Smooth muscle cell (in vitro differentiated cells): ENCODE measurements around the gene CALY. TPM values are rescaled to one million over a fixed set of nuclear protein-coding genes. Genes with fewer than 3 reads are reported as not detected.
A peak's percentile ranks its signal among the peaks of the same experiment; 100 is the strongest.

ENCODE experiments used
- DNase-seq: peaks from one replicate; lab custom pipeline; 2025; ENCODE audit not compliant: unreplicated experiment; lab: John Stamatoyannopoulos, UW
- H2AFZ ChIP-seq: fragments of 200-600 bp; sonication (generic); 2 replicates; pipeline ENCODE4 v1.6.0; 2016; ENCODE audit warnings: antibody characterized with exemption, low read depth, mild to moderate bottlenecking
- H3F3A ChIP-seq: fragments of 200-600 bp; sonication (generic); 2 replicates; pipeline ENCODE4 v1.6.0; 2017; ENCODE audit warnings: antibody characterized with exemption, low read depth
- H3K27ac ChIP-seq: fragments of 200-600 bp; sonication (generic); 2 replicates; pipeline ENCODE4 v1.5.1; 2016; ENCODE audit warnings: low read depth, mild to moderate bottlenecking
- H3K27me3 ChIP-seq: fragments of 200-600 bp; sonication (generic); 2 replicates; pipeline ENCODE4 v1.6.1; 2016; ENCODE audit warnings: low read depth, mild to moderate bottlenecking
- H3K36me3 ChIP-seq: fragments of 200-600 bp; sonication (generic); 2 replicates; pipeline ENCODE4 v1.5.1; 2016; ENCODE audit warnings: low read depth
- H3K4me1 ChIP-seq: fragments of 200-600 bp; sonication (generic); 2 replicates; pipeline ENCODE4 v1.5.1; 2016; ENCODE audit warnings: low read depth
- H3K4me2 ChIP-seq: fragments of 200-600 bp; sonication (generic); 2 replicates; pipeline ENCODE4 v1.6.0; 2016; ENCODE audit warnings: mild to moderate bottlenecking
- H3K4me3 ChIP-seq: fragments of 200-600 bp; sonication (generic); 2 replicates; pipeline ENCODE4 v1.5.1; 2016; ENCODE audit warnings: mild to moderate bottlenecking
- H3K79me2 ChIP-seq: fragments of 200-600 bp; sonication (generic); 2 replicates; pipeline ENCODE4 v1.6.0; 2016; ENCODE audit warnings: low read depth, mild to moderate bottlenecking
- H3K9ac ChIP-seq: fragments of 200-600 bp; sonication (generic); 2 replicates; pipeline ENCODE4 v1.6.0; 2016; ENCODE audit warnings: low read depth
- H3K9me3 ChIP-seq: fragments of 200-600 bp; sonication (generic); replicated peaks from 2 replicates; pipeline ENCODE4 v1.5.1; 2016; ENCODE audit warnings: low read depth
- H4K20me1 ChIP-seq: fragments of 200-600 bp; sonication (generic); 2 replicates; pipeline ENCODE4 v1.6.0; 2016; ENCODE audit warnings: low read depth
- WGBS: methylation state at CpG from one replicate; pipeline ENCODE4 v1.1.7; 2016; ENCODE audit warnings: low lambda C conversion rate; 5-methylcytosine and 5-hydroxymethylcytosine counted together
- polyA plus RNA-seq: library from polyadenylated mRNA; unstranded; fragments of >200 nt; fragmentation: Nextera tagmentation; extraction: Ambion mirVana; gene quantifications from 2 replicates; pipeline ENCODE4 v1.2.1, GENCODE V29; 2016
- total RNA-seq: library from RNA; depleted of rRNA; stranded (reverse); fragments of >200 nt; gene quantifications from 2 replicates; pipeline ENCODE4 v1.2.3, GENCODE V29; 2014
- TF ChIP-seq, protein P1 (sequence below): fragments of 200-600 bp; sonication (generic); IDR thresholded peaks from 2 replicates; pipeline ENCODE4 v1.5.1; 2017; ENCODE audit warnings: borderline replicate concordance, mild to moderate bottlenecking, antibody characterized with exemption; ENCODE audit not compliant: insufficient read depth, poor library complexity, severe bottlenecking

CALY gene
- total and polyA plus RNA-seq, 2 experiments from 2014 or later: 2.4 to 10.1 TPM

DNA sequence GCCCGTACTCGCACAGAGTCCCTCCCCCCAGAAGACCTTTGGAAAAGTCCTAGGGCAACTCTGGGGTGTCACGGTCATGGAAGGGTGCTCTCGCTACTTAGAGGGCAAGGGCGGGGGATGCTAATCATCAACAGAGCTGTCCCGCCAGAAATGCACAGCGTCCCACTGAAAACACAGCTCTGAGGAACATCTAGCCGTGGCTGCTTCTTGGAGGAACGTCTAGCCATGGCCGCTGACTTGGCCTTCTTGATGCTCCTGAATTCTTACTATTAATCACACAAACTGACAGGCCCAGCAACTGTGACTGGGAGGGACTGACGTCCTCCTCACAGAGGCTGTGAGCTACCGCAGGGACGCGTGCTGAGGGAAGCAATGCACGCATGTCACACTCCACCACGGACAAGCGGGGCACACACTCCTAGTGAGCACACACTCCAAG, 29.7 kb downstream of the CALY start:
- no peaks in the 10 kb centered on the region for H3K9me3 ChIP-seq
- peak overlapping the region; percentile 92 for H3K4me2 ChIP-seq
- no peaks in the 10 kb centered on the region for H3K27me3 ChIP-seq
- TF ChIP-seq, protein P1, sequence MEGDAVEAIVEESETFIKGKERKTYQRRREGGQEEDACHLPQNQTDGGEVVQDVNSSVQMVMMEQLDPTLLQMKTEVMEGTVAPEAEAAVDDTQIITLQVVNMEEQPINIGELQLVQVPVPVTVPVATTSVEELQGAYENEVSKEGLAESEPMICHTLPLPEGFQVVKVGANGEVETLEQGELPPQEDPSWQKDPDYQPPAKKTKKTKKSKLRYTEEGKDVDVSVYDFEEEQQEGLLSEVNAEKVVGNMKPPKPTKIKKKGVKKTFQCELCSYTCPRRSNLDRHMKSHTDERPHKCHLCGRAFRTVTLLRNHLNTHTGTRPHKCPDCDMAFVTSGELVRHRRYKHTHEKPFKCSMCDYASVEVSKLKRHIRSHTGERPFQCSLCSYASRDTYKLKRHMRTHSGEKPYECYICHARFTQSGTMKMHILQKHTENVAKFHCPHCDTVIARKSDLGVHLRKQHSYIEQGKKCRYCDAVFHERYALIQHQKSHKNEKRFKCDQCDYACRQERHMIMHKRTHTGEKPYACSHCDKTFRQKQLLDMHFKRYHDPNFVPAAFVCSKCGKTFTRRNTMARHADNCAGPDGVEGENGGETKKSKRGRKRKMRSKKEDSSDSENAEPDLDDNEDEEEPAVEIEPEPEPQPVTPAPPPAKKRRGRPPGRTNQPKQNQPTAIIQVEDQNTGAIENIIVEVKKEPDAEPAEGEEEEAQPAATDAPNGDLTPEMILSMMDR: no peak
- DNase-seq: no peak
- H3K79me2 ChIP-seq: peaks cover 61% of the 10 kb centered on the region
- H3K4me1 ChIP-seq: peaks cover 6% of the 10 kb centered on the region
- no peaks in the 10 kb centered on the region for H3F3A ChIP-seq
- WGBS: 95% methylated on average over 17 of the region's 17 CpGs
- H3K9ac ChIP-seq: no peak overlapping the region
- H3K36me3 ChIP-seq: no peaks in the 10 kb centered on the region
- H3K27ac ChIP-seq: peak overlapping the region; percentile 97
- peak overlapping the region; percentile 94 for H3K4me3 ChIP-seq
- no peak overlapping the region for H2AFZ ChIP-seq
- peaks cover 65% of the 10 kb centered on the region for H4K20me1 ChIP-seq

- H3K27ac ChIP-seq: no peak overlapping the region
- peaks cover 61% of the 10 kb centered on the region for H3K79me2 ChIP-seq
- H3F3A ChIP-seq: no peaks in the 10 kb centered on the region
- DNase-seq: no peak
- H3K27me3 ChIP-seq: no peaks in the 10 kb centered on the region
- H3K4me2 ChIP-seq: no peak overlapping the region
- WGBS: 97% methylated on average over 5 of the region's 5 CpGs
- no peaks in the 10 kb centered on the region for H3K36me3 ChIP-seq
- no peak overlapping the region for H3K9ac ChIP-seq
- no peaks in the 10 kb centered on the region for H3K9me3 ChIP-seq
- H3K4me1 ChIP-seq: peaks cover 6% of the 10 kb centered on the region
- TF ChIP-seq, protein P1: no peak
- H4K20me1 ChIP-seq: peaks cover 70% of the 10 kb centered on the region
- no peak overlapping the region for H3K4me3 ChIP-seq
- no peak overlapping the region for H2AFZ ChIP-seq
Observed at GRCh38 chr10:133306097-133306476, 30.6 kb downstream of the CALY start.

DNA sequence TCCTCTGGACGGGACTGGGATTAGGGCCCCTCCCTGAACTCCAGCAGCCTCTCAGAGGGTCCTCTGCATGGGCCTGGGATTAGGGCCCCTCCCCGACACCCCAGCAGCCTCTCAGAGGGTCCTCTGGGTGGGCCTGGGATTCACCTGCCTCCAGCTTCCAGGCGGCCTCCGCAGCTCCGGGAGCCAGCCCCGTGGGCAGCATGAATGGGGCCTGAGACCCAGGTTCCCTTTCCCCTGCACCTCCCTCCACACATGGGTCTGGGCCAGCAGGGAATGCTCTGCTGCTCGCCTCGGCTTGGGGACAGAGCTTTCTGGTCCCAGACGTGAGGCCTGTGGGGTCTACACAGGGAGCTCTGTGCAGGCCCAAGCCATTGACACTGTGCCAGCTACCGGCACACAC, 33.5 kb downstream of the CALY start:
- Histone ChIP-seq H3K9me3 (no peaks in the 10 kb centered on the region), H4K20me1 (peaks cover 72% of the 10 kb centered on the region), H3K4me2 (no peak overlapping the region), H3K79me2 (peaks cover 58% of the 10 kb centered on the region), H3K27ac (no peak overlapping the region), H3K4me3 (no peak overlapping the region), H3K9ac (no peak overlapping the region), H3K4me1 (peaks cover 6% of the 10 kb centered on the region), H2AFZ (no peak overlapping the region), H3F3A (no peaks in the 10 kb centered on the region), H3K27me3 (no peaks in the 10 kb centered on the region), H3K36me3 (peaks cover 5% of the 10 kb centered on the region)
- WGBS: 99% methylated on average over 10 of the region's 10 CpGs
- TF ChIP-seq, protein P1: no peak
- DNase-seq: no peak

GRCh38 chr10:133302230-133302629, 34.5 kb downstream of the CALY start:
- Histone ChIP-seq H3K27me3 (no peaks in the 10 kb centered on the region), H3K27ac (no peak overlapping the region), H2AFZ (no peak overlapping the region), H3F3A (no peaks in the 10 kb centered on the region), H3K9ac (no peak overlapping the region), H3K4me2 (no peak overlapping the region), H3K9me3 (no peaks in the 10 kb centered on the region), H3K36me3 (peaks cover 5% of the 10 kb centered on the region), H3K4me3 (no peak overlapping the region), H4K20me1 (peaks cover 64% of the 10 kb centered on the region), H3K79me2 (peaks cover 48% of the 10 kb centered on the region), H3K4me1 (peaks cover under 1% of the 10 kb centered on the region)
- WGBS: 100% methylated on average over 12 of the region's 14 CpGs
- DNase-seq: no peak
- TF ChIP-seq, protein P1: no peak
